Measurements from ENCODE around the gene KANSL1. TPM values are rescaled to one million over a fixed set of nuclear protein-coding genes. Genes with fewer than 3 reads are reported as not detected.
A peak's percentile ranks its signal among the peaks of the same experiment; 100 is the strongest.

The KANSL1 gene
- total and polyA plus RNA-seq, 10 of the 15 experiments (the other 5 are each of a cell fraction or from before 2014, with no cell fraction given) = 4.7 to 60.6 (median 28.0) TPM

DNA sequence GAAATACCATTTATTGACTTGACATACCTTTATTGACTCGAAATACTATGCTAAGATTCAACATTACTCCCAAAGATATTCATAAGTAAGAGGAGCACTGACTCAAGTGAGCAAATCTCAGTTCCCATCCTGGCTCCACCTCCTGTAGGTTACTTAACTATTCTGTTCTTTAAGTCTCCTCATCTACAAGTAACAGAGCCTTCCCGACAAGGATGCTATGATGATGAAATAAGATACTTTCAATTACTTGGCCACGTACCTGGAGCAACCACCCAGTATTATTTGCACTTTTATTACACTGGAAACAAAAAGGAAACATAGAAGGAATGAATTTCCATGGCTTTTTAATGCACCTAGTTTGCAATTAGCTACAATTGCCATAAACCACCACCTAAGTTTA, 16.3 kb downstream of the KANSL1 start:
- Histone ChIP-seq H3K79me2 (ENCODE audit: control insufficient read depth, insufficient read depth, low read length) (peaks cover 99% of the 10 kb centered on the region), H4K20me1 (ENCODE audit: control insufficient read depth, insufficient read depth) (0 out of 2 replicates have a peak, but pooled peaks cover 3% of the 10 kb centered on the region), H3K4me1 (ENCODE audit: control insufficient read depth, insufficient read depth, low read length) (peaks cover 33% of the 10 kb centered on the region), H3K27me3 (replicated peaks in 1 of 2; ENCODE audit: control insufficient read depth in 2 of 2, insufficient read depth in 2 of 2, low read length in 1 of 2) (no peaks in the 10 kb centered on the region), H3K36me3 (ENCODE audit: control insufficient read depth in 2 of 2, insufficient read depth in 2 of 2, low read length in 1 of 2) (peaks cover under 1 to 11% of the 10 kb centered on the region in 2 experiments; a peak in 3 of 4 replicates), H2AFZ (ENCODE audit: control insufficient read depth, low read depth, low read length) (no peak overlapping the region), H3K9me3 (replicated peaks; ENCODE audit: control insufficient read depth, insufficient read depth, low read length) (no peaks in the 10 kb centered on the region), H3K4me2 (ENCODE audit: control insufficient read depth, insufficient read depth) (no peak overlapping the region), H3K4me3 (no peak overlapping the region), H3K27ac (ENCODE audit: control insufficient read depth, insufficient read depth) (no peak overlapping the region), H3K9ac (ENCODE audit: control insufficient read depth, insufficient read depth, low read length) (no peak overlapping the region)
- ChIA-PET POLR2A (interaction anchor here (0.8 to 3.3 kb wide), 3 partner anchors 10 to 25 kb away, joined by 3 to 17 read pairs (median 9); no protein-coding TSS in a partner anchor), CTCF (interaction anchor here (1.6 to 4.7 kb wide), 7 partner anchors 9 to 133 kb away, joined by 4 to 53 read pairs (median 9); partner anchors contain the start of gene KANSL1), SMC1A (ENCODE audit: uncharacterized antibody, unreplicated experiment) (interaction anchor here (0.9 to 24.2 kb wide), 7 partner anchors 8 to 132 kb away, joined by 3 to 478 read pairs (median 9); no protein-coding TSS in a partner anchor), RAD21 (ENCODE audit: unreplicated experiment) (interaction anchor here (1.7 to 2.2 kb wide), 3 partner anchors 10 to 24 kb away, joined by 4 to 21 read pairs (median 5); partner anchors contain the start of gene KANSL1)
- DNase-seq (ENCODE audit: low read depth, low spot score) (no peak), FAIRE-seq (no peak), ATAC-seq (no peak)
- 86% methylated on average over 3 of the region's 3 CpGs for WGBS (ENCODE audit: insufficient coverage, insufficient replicate concordance, low lambda C conversion rate, missing lambda C conversion rate)
- BruUV-seq (replicated peaks) = no TSS peak
- no peak for TF ChIP-seq SIN3A (IDR thresholded peaks at IDR 0.05; ENCODE audit: low read depth, low read length)
- no peak for TF ChIP-seq SMAD1 (IDR thresholded peaks at IDR 0.05; ENCODE audit: low read depth, partially characterized antibody)
- TF ChIP-seq MYC (IDR thresholded peaks at IDR 0.05; ENCODE audit: insufficient read depth, insufficient read length, insufficient replicate concordance, low read length, severe bottlenecking) = no peak
- peak in 1 of 2 experiments; percentile 30; a peak in 1 of 4 replicates for TF ChIP-seq IKZF2 (IDR thresholded peaks at IDR 0.05)
- no peak for TF ChIP-seq DPF2 (IDR thresholded peaks at IDR 0.05)
- in situ Hi-C loops (cut with MboI) = no loop called here
- intact Hi-C loops (cut with micrococcal nuclease; ENCODE audit: unreplicated experiment) = no loop called here

DNA sequence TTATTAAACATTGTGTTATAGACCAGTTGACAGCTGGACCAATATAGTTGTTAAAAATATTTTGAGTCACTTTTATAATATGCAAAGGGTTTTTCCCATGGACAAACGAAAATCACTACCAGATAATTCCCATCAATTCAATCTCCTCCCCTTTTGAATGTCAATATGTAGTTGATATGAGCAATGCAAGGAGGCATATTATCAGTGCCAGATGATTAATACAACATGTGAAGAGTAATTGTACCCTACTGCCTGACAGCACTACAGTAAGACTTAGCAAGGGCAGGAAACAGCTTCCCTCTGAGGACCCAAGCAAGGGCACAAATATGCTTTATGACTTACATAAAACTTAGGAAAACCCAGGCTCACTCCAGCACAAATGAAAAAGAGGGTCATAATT, 17.3 kb downstream of the KANSL1 start:
- peaks cover 98% of the 10 kb centered on the region for H3K79me2 ChIP-seq (ENCODE audit: control insufficient read depth, insufficient read depth, low read length)
- in situ Hi-C loops (cut with MboI) (no loop called here), intact Hi-C loops (cut with micrococcal nuclease; ENCODE audit: unreplicated experiment) (no loop called here)
- no peak overlapping the region for H3K27ac ChIP-seq (ENCODE audit: control insufficient read depth, insufficient read depth)
- H3K36me3 ChIP-seq (ENCODE audit: control insufficient read depth in 2 of 2, insufficient read depth in 2 of 2, low read length in 1 of 2) = peaks cover 8 to 22% of the 10 kb centered on the region in 2 experiments
- H4K20me1 ChIP-seq (ENCODE audit: control insufficient read depth, insufficient read depth) = 0 out of 2 replicates have a peak, but pooled peaks cover 3% of the 10 kb centered on the region
- H3K9ac ChIP-seq (ENCODE audit: control insufficient read depth, insufficient read depth, low read length) = no peak overlapping the region
- WGBS (ENCODE audit: insufficient coverage, insufficient replicate concordance, low lambda C conversion rate, missing lambda C conversion rate) = 19% methylated on average over 1 of the region's 1 CpG
- peaks cover 32% of the 10 kb centered on the region for H3K4me1 ChIP-seq (ENCODE audit: control insufficient read depth, insufficient read depth, low read length)
- no peaks in the 10 kb centered on the region for H3K27me3 ChIP-seq (replicated peaks in 1 of 2; ENCODE audit: control insufficient read depth in 2 of 2, insufficient read depth in 2 of 2, low read length in 1 of 2)
- FAIRE-seq = no peak
- ChIA-PET RAD21 (ENCODE audit: unreplicated experiment) (interaction anchor here (0.6 to 1.6 kb wide), 4 partner anchors 10 to 133 kb away, joined by 3 to 6 read pairs (median 3); no protein-coding TSS in a partner anchor), SMC1A (ENCODE audit: uncharacterized antibody, unreplicated experiment) (interaction anchor here (0.7 to 24.2 kb wide), 5 partner anchors 9 to 131 kb away, joined by 4 to 478 read pairs (median 106); no protein-coding TSS in a partner anchor), POLR2A (interaction anchor here (0.6 to 1.8 kb wide), 4 partner anchors 13 to 75 kb away, joined by 3 to 10 read pairs (median 4); no protein-coding TSS in a partner anchor), CTCF (interaction anchor here (0.8 to 4.7 kb wide), 8 partner anchors 9 to 132 kb away, joined by 3 to 53 read pairs (median 6); partner anchors contain the start of gene KANSL1)
- no peak for DNase-seq (ENCODE audit: low read depth, low spot score)
- H3K4me2 ChIP-seq (ENCODE audit: control insufficient read depth, insufficient read depth) = no peak overlapping the region
- no TSS peak for BruUV-seq (replicated peaks)
- peak; percentile 9; the same call in 1 of the 3 replicates for ATAC-seq
- H3K4me3 ChIP-seq = no peak overlapping the region
- H2AFZ ChIP-seq (ENCODE audit: control insufficient read depth, low read depth, low read length) = no peak overlapping the region
- H3K9me3 ChIP-seq (replicated peaks; ENCODE audit: control insufficient read depth, insufficient read depth, low read length) = no peaks in the 10 kb centered on the region
- TF ChIP-seq, protein P1, sequence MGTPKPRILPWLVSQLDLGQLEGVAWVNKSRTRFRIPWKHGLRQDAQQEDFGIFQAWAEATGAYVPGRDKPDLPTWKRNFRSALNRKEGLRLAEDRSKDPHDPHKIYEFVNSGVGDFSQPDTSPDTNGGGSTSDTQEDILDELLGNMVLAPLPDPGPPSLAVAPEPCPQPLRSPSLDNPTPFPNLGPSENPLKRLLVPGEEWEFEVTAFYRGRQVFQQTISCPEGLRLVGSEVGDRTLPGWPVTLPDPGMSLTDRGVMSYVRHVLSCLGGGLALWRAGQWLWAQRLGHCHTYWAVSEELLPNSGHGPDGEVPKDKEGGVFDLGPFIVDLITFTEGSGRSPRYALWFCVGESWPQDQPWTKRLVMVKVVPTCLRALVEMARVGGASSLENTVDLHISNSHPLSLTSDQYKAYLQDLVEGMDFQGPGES (IDR thresholded peaks at IDR 0.05) = no peak
- TF ChIP-seq NR2F1 (conservative IDR thresholded peaks at IDR 0.05) (no peak), MXI1 (IDR thresholded peaks at IDR 0.05; ENCODE audit: low read depth, low read length) (no peak), SPI1 (IDR thresholded peaks at IDR 0.05; ENCODE audit: borderline replicate concordance, insufficient read depth, low read depth, low read length) (no peak)
- TF ChIP-seq, protein P2, sequence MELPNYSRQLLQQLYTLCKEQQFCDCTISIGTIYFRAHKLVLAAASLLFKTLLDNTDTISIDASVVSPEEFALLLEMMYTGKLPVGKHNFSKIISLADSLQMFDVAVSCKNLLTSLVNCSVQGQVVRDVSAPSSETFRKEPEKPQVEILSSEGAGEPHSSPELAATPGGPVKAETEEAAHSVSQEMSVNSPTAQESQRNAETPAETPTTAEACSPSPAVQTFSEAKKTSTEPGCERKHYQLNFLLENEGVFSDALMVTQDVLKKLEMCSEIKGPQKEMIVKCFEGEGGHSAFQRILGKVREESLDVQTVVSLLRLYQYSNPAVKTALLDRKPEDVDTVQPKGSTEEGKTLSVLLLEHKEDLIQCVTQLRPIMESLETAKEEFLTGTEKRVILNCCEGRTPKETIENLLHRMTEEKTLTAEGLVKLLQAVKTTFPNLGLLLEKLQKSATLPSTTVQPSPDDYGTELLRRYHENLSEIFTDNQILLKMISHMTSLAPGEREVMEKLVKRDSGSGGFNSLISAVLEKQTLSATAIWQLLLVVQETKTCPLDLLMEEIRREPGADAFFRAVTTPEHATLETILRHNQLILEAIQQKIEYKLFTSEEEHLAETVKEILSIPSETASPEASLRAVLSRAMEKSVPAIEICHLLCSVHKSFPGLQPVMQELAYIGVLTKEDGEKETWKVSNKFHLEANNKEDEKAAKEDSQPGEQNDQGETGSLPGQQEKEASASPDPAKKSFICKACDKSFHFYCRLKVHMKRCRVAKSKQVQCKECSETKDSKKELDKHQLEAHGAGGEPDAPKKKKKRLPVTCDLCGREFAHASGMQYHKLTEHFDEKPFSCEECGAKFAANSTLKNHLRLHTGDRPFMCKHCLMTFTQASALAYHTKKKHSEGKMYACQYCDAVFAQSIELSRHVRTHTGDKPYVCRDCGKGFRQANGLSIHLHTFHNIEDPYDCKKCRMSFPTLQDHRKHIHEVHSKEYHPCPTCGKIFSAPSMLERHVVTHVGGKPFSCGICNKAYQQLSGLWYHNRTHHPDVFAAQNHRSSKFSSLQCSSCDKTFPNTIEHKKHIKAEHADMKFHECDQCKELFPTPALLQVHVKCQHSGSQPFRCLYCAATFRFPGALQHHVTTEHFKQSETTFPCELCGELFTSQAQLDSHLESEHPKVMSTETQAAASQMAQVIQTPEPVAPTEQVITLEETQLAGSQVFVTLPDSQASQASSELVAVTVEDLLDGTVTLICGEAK (IDR thresholded peaks at IDR 0.05; ENCODE audit: borderline replicate concordance) = no peak
